NK-92 (cell line): ENCODE measurements around the gene GRIN3A.

ENCODE experiments used
- DNase-seq: peaks from one replicate; lab custom pipeline; 2025; ENCODE audit not compliant: unreplicated experiment; lab: John Stamatoyannopoulos, UW

GRIN3A gene

DNA sequence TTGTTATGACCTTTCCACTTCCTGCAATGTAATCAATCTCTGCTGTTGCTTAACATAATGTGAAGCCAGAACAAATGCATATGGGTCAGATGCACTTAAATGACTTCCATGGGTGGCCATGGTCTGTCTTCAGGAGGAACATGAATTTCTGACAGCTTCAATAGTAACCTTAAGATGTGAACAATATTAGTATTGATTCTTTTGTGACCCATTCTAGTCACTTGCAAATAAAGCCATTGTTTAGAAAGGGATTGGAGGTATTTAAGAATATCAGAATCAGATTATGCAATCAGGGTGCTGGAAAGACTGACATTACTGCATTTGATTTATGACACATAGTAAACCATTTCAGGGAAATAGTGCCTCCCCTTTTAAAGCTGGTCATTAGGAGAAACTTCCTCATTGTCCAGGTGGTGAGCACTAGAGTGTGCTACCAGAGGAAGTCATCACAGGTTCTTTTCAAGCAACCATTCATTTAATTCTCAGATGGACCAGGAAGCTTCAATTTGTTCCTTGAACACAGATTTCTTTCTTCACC, 32.1 kb downstream of the GRIN3A start:
- no peak for DNase-seq

DNA sequence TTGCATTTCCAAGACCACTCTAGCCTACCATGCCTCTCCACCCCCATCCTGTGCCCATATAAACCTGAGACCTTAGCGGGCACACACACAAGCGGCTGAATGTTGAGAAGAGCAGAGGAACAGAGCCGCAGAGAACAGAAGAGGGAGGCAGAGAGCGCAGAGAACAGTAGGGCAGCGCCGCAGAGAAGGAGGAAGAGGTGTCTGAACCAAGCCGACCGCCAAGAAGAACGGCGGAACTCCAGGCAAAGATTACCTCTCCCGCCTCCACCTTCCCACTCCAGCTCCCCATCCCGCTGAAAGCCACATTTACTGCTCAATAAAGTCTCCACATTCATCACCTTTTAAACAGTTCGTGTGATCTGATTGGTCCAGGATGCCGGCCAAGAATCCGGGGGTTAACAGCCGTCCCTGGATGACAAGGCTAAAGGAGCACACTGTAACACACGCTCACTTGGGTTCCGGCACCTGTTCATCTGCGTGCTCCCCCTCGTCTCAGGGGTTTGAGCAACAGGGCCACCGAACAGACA, 33.2 kb downstream of the GRIN3A start:
- no peak for DNase-seq

DNA sequence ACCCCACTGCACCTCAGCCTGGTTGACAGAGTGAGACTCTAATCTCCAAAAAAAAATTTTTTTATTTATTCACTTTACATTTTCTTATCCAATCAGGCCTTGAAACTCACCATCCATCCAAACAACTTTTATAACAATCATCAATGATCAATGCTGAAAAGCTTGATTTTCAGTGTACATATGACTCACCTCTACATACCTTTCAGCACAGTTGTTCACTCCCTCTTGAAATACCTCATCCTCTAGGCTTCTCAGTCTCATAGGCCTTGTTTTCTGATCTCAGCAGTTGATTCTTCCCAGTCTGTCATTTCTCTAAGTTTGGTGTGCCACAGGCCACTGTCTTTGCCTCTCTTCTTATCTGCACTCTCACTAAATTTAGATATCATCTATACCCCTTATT, 36.2 kb downstream of the GRIN3A start:
- no peak for DNase-seq

DNA sequence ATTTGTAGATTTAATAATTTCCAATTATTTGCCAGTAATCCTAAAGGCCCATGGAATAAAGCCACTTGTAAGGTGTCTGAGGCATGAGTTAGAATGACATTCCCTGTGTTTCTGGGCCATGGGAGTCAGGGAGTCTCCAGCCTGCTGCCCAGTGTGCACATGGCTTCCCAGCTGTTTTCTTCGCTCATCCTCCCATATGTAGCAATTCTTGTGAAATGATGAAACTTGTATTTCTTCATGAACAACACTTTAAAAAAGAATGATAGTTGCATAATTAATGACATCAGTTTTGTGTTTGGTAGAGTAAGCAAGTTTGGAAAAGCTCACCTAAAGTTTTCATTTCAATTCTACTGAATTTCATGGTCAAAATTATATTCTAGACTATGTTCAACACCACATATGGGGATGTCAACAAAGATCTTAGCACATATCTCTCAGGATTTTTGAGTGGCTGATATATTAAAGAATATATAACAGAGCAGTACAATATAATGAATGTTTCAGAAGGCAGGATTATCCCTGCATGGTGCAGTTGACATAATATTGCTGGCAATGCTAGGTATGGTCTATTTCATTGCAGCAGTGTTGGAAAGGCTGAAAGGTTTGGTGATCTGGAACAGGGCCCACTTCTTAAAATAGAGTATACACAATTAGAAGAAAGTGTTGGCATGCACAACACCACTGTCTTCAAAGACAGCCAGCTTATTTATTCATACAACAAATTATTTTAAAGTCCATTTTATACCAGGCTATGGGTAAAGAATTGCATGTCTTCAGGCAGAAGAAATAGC, 44.7 kb downstream of the GRIN3A start:
- DNase-seq = no peak

DNA sequence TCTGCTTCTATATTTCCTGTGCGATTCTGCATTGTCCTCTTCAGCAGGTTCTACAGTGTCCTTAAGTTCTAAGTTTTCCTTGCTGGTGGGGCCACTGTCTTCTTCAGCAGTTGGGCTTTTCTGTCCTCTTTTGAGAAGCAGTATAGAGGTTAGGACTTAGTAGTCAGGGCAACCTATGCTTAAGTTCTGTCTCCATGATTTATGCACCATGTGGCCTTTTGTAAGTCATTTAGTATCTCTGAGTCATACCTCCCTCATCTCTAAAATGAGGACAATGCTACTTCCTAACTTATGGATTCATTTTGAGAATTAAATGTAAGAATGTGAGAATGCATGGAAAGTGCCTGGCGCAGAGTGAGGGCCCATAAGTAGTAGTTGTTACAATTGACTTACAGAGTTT, 46.8 kb downstream of the GRIN3A start:
- DNase-seq = no peak

DNA sequence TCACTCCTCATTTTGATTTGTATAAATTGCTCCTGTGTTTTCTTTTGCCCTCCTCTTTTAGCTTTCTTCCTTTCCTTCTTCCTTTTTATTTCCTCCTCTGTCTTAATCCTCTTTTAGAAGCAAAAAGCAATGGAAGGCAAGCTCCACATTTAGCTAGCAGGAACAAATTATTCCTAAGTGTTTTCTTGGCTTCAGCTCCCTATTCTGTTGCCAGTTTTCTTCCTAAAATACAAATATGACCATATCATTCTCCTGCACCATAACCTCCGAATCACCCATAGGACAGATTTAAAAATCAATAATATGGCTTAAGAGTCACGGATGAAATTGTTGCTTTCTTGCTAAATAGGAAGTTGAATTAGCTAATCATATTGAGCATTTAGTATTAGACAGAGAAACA, 49.4 kb downstream of the GRIN3A start:
- no peak for DNase-seq

DNA sequence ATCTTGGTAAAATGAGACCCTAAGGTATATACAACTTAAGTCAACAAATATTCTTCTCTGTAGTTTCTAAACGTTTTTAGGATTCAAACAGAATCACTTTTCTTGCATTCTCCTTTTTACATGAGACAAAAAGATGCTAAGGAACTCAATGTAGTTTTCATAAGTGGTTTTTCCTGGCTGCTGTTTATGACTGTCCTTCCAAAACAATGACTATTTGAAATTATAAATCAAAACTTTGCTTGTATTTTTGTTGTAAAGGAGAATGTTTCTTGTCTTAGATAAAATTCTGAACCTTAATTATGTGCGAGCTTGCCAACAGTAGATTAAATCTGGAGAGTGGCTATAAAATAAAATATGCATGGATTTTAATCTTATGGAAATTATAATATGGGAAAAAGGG, 53.8 kb downstream of the GRIN3A start:
- no peak for DNase-seq

DNA sequence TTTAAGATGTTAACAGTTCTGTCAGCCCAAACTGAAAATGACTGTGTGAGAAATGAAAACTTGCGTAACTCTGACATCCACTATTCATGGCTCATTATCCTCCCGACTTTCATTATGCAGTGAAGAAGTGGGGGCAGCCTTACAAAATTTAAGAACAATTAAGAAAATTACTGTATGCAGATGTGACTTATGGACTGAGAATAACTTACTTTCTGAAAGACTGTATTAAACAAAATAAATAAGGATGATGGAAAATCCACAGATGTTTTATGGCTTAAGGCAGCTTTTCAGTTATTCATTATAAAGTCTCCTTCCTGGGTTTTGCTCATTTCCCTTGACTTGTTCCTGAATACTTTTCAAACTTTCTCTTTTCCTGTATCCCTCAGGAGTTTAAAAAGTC, 55.2 kb downstream of the GRIN3A start:
- no peak for DNase-seq

DNA sequence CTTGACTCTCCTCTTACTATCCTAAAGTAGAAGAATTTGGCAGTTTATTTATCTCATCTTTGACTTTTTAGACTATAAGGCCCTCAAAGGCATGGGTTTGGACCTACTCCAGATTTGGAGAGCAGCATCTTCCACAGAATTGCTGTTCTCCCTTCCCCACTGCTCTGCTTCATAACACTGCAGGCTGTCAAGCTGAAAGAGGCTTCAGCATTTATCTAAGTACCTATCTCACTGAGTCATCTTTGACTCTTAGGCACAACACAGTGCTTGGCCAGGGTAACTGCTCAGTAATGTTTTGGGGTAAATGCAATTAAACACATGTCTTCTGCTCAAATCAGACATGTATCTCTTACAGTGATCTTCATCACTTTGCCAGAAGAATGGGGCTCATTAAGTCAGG, 60.6 kb downstream of the GRIN3A start:
- no peak for DNase-seq

DNA sequence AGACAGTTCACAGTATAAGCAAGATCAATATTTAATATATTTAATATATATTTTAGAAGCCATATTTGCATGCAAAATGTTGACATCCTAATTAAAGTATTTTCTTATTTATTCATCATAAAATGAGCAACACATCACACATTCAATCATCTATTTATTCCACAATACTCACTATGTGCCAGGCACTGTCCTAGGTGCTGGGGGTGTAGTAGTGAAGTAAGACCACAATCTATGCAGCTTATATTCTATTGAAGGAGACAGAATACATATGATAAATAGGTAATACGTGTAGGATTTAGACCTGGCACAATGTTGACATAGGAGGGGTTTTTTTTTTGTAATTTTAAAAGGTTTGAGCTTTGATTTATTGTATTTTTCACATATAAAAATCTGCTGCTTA, 63.1 kb downstream of the GRIN3A start:
- DNase-seq = no peak

DNA sequence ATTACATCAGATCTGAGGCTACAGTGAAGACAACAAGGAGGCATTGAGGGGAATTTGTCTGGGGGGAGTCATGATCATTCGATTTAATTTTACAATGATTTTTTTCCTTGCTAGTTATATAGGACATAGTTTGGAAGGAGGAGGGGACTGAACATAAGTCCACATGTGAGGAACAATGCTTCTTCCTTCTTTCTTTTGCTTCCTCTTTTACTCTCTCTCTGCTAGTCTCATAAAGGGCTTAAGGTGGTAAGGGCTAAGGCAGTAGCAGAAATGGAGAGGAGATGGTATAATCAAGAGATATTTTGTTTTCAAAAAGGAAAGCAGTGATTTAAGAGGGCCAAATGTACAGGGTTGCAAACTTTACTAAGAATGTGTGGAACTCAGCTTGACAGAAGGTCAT, 64.3 kb downstream of the GRIN3A start:
- DNase-seq = no peak

DNA sequence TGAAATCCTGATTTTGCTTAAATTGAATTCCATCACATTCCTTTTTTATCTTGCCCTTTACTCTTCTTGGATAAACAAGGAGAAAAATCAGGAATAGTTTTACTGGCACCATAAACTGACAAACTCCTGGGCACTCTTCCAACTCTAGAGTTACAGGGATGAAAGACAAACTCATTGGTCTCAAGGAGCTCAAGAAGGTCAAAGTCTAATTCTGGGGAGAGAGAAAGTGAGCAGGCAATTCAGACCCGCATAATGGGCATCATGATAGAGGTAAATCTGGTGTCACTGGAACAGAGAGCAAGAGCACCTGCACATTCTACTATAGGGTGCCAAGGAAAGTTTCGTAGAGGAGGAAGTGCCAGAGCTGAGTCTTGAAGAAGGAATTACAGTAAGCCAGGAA, 64.8 kb downstream of the GRIN3A start:
- no peak for DNase-seq

DNA sequence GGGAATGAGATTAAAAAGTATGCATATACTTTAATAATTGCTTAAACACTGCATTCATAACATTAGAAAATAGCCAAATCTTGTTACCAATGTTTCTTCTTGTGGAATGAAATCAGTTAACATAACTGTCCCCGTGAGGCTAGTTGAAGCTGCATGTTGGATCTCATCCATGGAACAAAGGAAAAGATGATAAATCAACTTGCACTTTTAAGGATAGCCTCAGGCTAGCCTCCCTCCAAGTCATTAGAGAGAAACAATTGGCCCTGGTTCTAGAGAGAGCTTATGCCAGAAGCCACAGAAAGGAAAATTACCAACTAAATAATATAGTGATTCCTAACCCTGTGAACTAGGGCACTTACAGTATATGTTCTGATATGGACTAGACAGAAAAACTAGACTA, 66.9 kb downstream of the GRIN3A start:
- no peak for DNase-seq

DNA sequence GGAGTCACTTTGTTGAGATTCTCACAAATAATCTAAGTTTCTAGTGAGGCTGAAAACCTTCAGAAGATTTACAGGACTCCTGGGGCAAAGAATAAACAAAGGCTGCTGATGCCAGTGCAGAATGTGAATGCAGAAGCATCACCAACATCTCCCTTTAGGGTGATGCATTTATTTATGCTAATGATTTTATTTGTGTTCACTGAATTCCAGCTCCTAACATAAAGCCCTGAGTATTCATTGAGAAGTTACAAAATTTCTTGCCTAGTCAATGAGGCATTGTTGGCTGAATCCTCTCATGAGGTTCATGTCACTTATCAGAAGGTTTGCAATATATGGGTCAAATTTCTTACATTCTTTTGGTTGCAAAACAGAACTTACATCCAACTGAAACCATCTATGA, 70.0 kb downstream of the GRIN3A start:
- no peak for DNase-seq

DNA sequence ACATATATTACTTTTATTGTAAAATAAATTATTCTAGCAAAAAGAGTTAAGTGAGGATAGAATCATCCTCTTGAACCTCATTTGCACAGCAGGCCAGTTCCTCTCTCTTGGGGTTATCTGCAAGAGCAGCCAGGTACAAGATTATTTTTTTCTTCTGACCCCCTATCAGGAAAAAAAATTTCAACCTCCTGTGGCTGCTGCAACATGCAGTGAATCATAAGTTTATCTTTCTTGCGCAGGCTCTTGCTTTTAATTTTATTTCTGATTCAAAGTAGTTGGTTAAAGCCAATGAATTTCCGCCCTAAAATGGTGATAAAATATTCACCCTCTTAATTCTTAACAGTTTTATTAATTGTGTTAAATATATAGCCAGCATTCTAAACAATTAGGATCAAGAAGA, 74.0 kb downstream of the GRIN3A start:
- DNase-seq = no peak

DNA sequence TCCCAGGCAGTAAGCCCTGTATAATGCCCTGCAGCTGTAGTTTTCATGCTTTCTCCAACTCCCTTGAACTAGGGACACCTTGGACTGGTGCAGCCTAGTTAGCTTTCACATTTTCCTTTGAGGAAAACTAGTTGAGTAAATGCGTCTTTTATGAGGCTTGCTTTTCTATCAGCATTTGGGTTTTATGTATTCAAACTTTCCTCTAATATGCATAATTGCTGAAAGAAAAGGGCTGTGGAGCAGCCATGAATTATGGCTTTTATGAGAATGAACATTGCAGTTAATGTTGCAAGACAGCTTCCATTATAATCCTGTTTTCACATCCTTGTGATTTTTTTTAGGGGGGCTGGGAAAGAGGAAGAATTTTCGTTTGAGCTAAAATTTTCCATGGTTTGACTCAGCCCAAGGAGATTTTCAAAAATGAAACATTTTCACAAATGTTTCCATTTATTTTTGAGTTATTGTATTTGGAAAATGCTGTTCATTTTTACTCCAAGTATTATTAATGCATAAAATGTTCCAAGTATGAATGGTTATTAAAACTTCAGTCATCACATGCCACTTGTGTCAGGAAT, 85.8 kb downstream of the GRIN3A start:
- DNase-seq = no peak

DNA sequence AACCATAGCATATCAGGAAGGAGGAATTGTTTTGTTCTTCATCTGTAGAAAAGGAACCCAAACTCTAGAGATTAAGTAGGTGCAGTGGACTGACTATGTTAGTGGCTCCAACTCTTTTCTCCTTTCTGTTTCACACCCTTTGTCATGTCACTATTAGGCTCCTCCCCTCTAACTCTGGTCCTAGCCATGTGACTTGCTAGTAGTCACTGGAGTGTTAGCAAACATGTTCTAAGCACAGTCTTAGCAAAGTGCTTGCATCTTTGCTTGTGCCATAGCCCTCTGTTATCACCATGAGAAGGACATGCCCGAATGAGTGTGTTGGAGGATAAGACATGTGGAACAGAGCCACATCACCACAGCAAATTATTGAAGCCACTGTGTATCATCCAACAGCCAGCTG, 88.3 kb downstream of the GRIN3A start:
- no peak for DNase-seq

DNA sequence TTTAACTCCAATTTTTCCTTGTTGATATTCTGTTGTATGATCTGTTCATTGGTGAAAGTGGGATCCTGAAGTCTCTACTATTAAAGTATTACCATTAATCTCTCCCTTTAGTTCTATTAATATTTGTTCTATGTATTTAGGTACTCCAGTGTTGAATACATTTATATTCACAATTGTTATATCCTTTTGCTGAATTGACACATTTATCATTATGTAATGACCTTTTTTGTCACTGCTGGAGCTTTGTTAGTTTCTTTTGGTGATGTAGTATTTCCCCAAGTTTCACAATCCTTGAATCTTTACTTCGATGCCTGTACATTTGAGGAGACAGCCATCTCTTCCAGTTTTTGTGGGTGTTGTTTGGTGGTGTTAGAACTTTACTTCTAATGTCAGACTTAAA, 90.0 kb downstream of the GRIN3A start:
- no peak for DNase-seq

DNA sequence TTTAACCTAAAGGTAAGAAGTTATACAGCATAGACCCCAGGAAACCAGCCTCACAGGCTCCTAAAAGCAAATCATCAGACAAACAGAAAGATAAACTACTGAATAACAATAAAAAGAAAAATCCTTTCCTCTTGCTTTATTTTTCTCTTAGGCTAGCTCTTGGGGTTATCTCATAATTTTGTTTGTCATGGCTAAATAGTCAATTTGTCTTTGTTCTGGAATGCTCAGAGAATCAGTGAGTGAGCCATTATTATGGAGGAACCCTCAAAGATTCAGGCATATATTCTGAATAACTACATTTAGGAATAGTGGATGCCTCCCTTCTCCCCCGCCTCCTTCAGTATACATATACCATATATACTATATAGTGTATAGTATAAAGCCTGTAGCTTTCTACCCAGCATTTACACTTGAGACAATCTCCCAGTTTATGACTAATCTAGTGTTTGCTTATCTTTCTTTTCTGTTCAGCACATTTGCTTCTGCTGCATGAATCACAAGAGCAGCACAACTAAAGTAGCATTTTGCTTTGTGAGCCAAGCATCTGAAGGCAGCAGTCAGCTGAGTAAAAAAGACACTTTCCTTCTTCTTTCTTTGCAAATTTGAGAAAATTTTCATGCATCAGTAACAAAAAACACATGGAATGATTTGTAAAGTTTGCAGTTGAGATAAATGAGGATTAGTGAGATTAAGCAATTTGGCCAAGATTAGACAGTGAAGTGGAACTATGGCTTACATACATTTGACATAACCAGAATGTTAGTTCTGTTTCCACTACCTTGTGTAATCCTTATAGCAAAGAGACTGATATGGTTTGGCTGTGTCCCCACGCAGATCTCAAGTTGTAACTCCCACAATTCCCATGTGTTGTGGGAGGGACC, 98.4 kb downstream of the GRIN3A start:
- DNase-seq = no peak

DNA sequence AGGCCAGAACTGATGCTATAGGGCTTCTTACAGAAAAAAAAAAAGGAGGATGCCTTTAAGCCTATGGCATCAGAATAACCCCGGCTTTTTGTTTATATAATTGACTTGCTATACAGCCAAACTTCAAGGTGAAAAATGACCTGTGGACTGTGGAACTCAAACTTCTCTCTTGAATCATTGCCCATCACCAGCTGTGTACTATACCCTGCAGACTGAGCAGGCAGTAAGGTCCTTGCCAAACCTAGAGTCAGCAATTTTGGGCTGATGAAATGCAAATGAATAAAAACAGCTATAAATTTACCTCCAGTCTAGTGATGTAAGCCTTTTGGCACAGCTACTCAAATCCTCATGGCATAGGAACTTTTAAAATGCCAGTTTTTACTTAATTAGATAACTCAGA, 99.1 kb downstream of the GRIN3A start:
- DNase-seq = no peak

DNA sequence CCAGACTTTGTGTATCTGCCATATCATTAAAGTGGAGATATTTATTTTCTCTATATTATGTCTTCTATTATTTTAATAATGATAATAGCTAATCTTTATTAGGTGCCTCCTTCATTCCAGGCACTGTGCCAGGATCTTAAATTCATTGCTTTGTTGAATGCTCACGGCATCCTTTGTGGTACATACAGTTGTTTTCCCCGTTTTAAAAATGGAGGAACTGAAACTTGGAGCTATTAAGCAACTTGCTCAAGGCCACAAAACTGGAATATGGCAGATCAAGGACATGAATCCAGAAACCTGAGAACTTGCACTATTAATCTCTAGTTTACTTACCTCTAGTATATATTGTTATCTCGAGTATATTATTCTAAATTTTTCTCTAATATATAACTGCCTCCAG, 102.2 kb downstream of the GRIN3A start:
- DNase-seq = no peak

DNA sequence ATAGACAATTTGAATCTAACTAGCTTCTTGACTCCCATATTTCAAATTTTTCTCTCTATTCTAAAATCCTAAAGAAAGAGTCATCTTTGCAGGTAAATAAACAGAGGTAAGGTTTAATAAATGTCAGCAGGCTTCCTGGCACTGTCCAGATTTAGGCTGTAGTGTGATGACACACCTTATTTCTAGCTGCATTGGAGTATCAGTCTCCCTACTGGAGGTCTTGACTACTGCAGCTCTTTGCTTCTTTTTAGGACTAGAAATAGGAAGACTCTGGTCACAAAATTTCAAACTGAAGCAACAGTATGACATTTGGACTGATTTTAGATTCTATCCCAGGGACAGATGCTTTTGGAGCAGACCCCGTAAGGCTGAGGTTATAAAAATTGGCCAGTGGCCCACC, 103.0 kb downstream of the GRIN3A start:
- DNase-seq = no peak
